KOPT-K1 (cell line): ENCODE measurements around the gene AK4.
"Not testable (repeated sequence)": the region's sequence is repeated elsewhere in the genome, so short reads cannot be mapped to it uniquely, and the experiment has no call there.

Experiments used
- H3K27ac ChIP-seq: fragments of 200-600 bp; sonication (generic); 2 replicates; pipeline ENCODE4 v1.5.1; 2016; ENCODE audit warnings: antibody characterized with exemption, mild to moderate bottlenecking, low read depth, low read length; ENCODE audit not compliant: poor library complexity, severe bottlenecking
- H3K36me3 ChIP-seq: fragments of 200-600 bp; sonication (generic); 2 replicates; pipeline ENCODE4 v1.5.1; 2017; ENCODE audit warnings: antibody characterized with exemption, mild to moderate bottlenecking, low read length, moderate library complexity; ENCODE audit not compliant: insufficient read depth
- H3K9me3 ChIP-seq: fragments of 200-600 bp; sonication (generic); 2 replicates; pipeline ENCODE4 v1.5.1; 2017; ENCODE audit warnings: antibody characterized with exemption, low read length, mild to moderate bottlenecking; ENCODE audit not compliant: insufficient read depth, poor library complexity, severe bottlenecking

The AK4 gene

GRCh38 chr1:65233782-65234181, 85.8 kb downstream of the AK4 start:
- Histone ChIP-seq H3K36me3 (no peaks in the 10 kb centered on the region), H3K9me3 (no peaks in the 10 kb centered on the region), H3K27ac (no peak overlapping the region)

- Histone ChIP-seq H3K27ac (no peak overlapping the region), H3K9me3 (no peaks in the 10 kb centered on the region)
Observed at GRCh38 chr1:65235867-65236805, 88.1 kb downstream of the AK4 start.

GRCh38 chr1:65237088-65237487, 89.1 kb downstream of the AK4 start:
- H3K9me3 ChIP-seq, H3K27ac ChIP-seq: not testable (repeated sequence)

More at GRCh38 chr1:65235867-65236805, 88.1 kb downstream of the AK4 start:
- H3K36me3 ChIP-seq: no peaks in the 10 kb centered on the region

GRCh38 chr1:65237503-65237902, 89.5 kb downstream of the AK4 start:
- Histone ChIP-seq H3K27ac (no peak overlapping the region), H3K36me3 (no peaks in the 10 kb centered on the region), H3K9me3 (no peaks in the 10 kb centered on the region)

More at GRCh38 chr1:65237088-65237487, 89.1 kb downstream of the AK4 start:
- H3K36me3 ChIP-seq: not testable (repeated sequence)

GRCh38 chr1:65238010-65238409, 90.0 kb downstream of the AK4 start:
- H3K27ac ChIP-seq: no peak overlapping the region
- no peaks in the 10 kb centered on the region for H3K36me3 ChIP-seq
- no peaks in the 10 kb centered on the region for H3K9me3 ChIP-seq

- Histone ChIP-seq H3K36me3 (no peaks in the 10 kb centered on the region), H3K9me3 (no peaks in the 10 kb centered on the region), H3K27ac (no peak overlapping the region)
Observed at GRCh38 chr1:65243491-65243890, 95.5 kb downstream of the AK4 start.

- Histone ChIP-seq H3K27ac (no peak overlapping the region), H3K36me3 (no peaks in the 10 kb centered on the region), H3K9me3 (no peaks in the 10 kb centered on the region)
Observed at GRCh38 chr1:65245295-65245694, 97.3 kb downstream of the AK4 start.

- Histone ChIP-seq H3K27ac (no peak overlapping the region), H3K36me3 (no peaks in the 10 kb centered on the region), H3K9me3 (no peaks in the 10 kb centered on the region)
Observed at GRCh38 chr1:65247419-65248359, 99.7 kb downstream of the AK4 start.

- Histone ChIP-seq H3K27ac (no peak overlapping the region), H3K36me3 (no peaks in the 10 kb centered on the region), H3K9me3 (no peaks in the 10 kb centered on the region)
Observed at GRCh38 chr1:65250826-65251225, 102.8 kb downstream of the AK4 start.

GRCh38 chr1:65253800-65254319, 105.9 kb downstream of the AK4 start:
- Histone ChIP-seq H3K9me3 (no peaks in the 10 kb centered on the region), H3K27ac (no peak overlapping the region), H3K36me3 (no peaks in the 10 kb centered on the region)

GRCh38 chr1:65254320-65255034, 106.5 kb downstream of the AK4 start:
- Histone ChIP-seq H3K27ac (no peak overlapping the region), H3K36me3 (no peaks in the 10 kb centered on the region), H3K9me3 (no peaks in the 10 kb centered on the region)

- Histone ChIP-seq H3K9me3 (no peaks in the 10 kb centered on the region), H3K27ac (no peak overlapping the region), H3K36me3 (no peaks in the 10 kb centered on the region)
Observed at GRCh38 chr1:65255035-65255655, 107.1 kb downstream of the AK4 start.

- H3K9me3 ChIP-seq: no peaks in the 10 kb centered on the region
- H3K27ac ChIP-seq: no peak overlapping the region
- no peaks in the 10 kb centered on the region for H3K36me3 ChIP-seq
Observed at GRCh38 chr1:65255656-65256050, 107.7 kb downstream of the AK4 start.
